K562 (cell line): ENCODE measurements around the gene PHLDA3. TPM values are rescaled to one million over a fixed set of nuclear protein-coding genes. Genes with fewer than 3 reads are reported as not detected.
A peak's percentile ranks its signal among the peaks of the same experiment; 100 is the strongest.

Source experiments
- ATAC-seq: fragments of 200-7000 bp; cut with Tn5 transposase; 3 replicates; pipeline ENCODE4 v1.9.1; 2020; ENCODE audit warnings: moderate library complexity
- BruUV-seq: library from RNA; stranded (reverse); fragments of 400-500 nt; replicated peaks from 2 replicates; lab custom pipeline; 2021; lab: Mats Ljungman, UMichigan
- CTCF ChIA-PET: fragments of 300-600 bp; formaldehyde crosslinking; extraction: SDS; loops from one replicate; lab custom pipeline; 2021; ENCODE audit warnings: low intra/inter-chr PET ratio; lab: Yijun Ruan, JAX
- POLR2A ChIA-PET: fragments of 300-600, 350-650 bp; sonication (Branson Sonifier 250); formaldehyde crosslinking; extraction: SDS; loops from one replicate; lab custom pipeline; 2021; ENCODE audit warnings: antibody characterized with exemption, inconsistent platforms; lab: Yijun Ruan, JAX
- DNase-seq, 4 experiments: peaks; one replicate each; pipeline versions ENCODE4 v3.0.0 to v3.0.0-alpha.2; 2011 to 2018; ENCODE audit warnings: low spot score in 3 of 4, mixed read lengths in 3 of 4; ENCODE audit errors: extremely low read depth in 1 of 4
- FAIRE-seq: peaks from 2 replicates; lab custom pipeline; 2011; peaks lifted over from hg19 to GRCh38; lab: Jason Lieb, UNC
- H2AFZ ChIP-seq: 2 replicates; pipeline ENCODE4 v1.6.0; 2011; ENCODE audit warnings: low read depth, low read length, control low read depth, inconsistent platforms
- H3K27ac ChIP-seq: fragments of 200-600 bp; 3 replicates; pipeline ENCODE4 v1.8.0; 2011; ENCODE audit warnings: low read depth, mild to moderate bottlenecking, control low read depth, inconsistent platforms, low read length, moderate library complexity, mixed read lengths; ENCODE audit errors: extremely low read depth
- H3K27me3 ChIP-seq, 2 experiments: fragments of 300-600 bp in 1 of 2; 2 replicates in 1 of 2; 3 replicates in 1 of 2; pipeline versions ENCODE4 v1.6.0 to v1.8.0; 2011; ENCODE audit warnings: inconsistent platforms in 2 of 2, low read length in 2 of 2, mild to moderate bottlenecking in 1 of 2, mixed read lengths in 1 of 2, moderate library complexity in 1 of 2; ENCODE audit not compliant: control insufficient read depth in 2 of 2, insufficient read depth in 2 of 2
- H3K36me3 ChIP-seq: fragments of 300-600 bp; 3 replicates; pipeline ENCODE4 v1.8.0; 2011; ENCODE audit warnings: mild to moderate bottlenecking, low read length, inconsistent platforms; ENCODE audit not compliant: control insufficient read depth, insufficient read depth
- H3K4me1 ChIP-seq, 2 experiments: fragments of 200-600 bp in 1 of 2; replicated peaks in 1 of 2; 2 replicates in 1 of 2; 3 replicates in 1 of 2; pipeline versions ENCODE4 v1.5.1 to v1.8.0; 2011; ENCODE audit warnings: inconsistent platforms in 2 of 2, low read length in 2 of 2, mild to moderate bottlenecking in 1 of 2, mixed read lengths in 1 of 2, moderate library complexity in 1 of 2; ENCODE audit not compliant: control insufficient read depth in 2 of 2, insufficient read depth in 2 of 2
- H3K4me2 ChIP-seq: 2 replicates; pipeline ENCODE4 v1.6.1; 2011; ENCODE audit warnings: low read length, control low read depth, inconsistent platforms, mixed read lengths; ENCODE audit not compliant: insufficient read depth
- H3K4me3 ChIP-seq: fragments of 200-600 bp; sonication (generic), shearing (Covaris generic); 2 replicates; pipeline ENCODE4 v1.5.1; 2016; ENCODE audit warnings: control low read depth, inconsistent platforms
- H3K79me2 ChIP-seq: fragments of 200-600 bp; 3 replicates; pipeline ENCODE4 v1.8.0; 2011; ENCODE audit warnings: low read length, inconsistent platforms; ENCODE audit not compliant: control insufficient read depth, insufficient read depth
- H3K9ac ChIP-seq, 2 experiments: 2 replicates each; pipeline versions ENCODE4 v1.6.0 to v1.6.1; 2011; ENCODE audit warnings: low read depth in 2 of 2, low read length in 2 of 2, control low read depth in 1 of 2, inconsistent platforms in 1 of 2, mild to moderate bottlenecking in 1 of 2, mixed read lengths in 1 of 2; ENCODE audit not compliant: insufficient read depth in 1 of 2
- H3K9me1 ChIP-seq: one replicate; pipeline ENCODE4 v1.6.0; 2011; ENCODE audit warnings: inconsistent platforms, mild to moderate bottlenecking, low read length, moderate library complexity; ENCODE audit not compliant: control insufficient read depth, insufficient read depth
- H3K9me3 ChIP-seq: replicated peaks from 2 replicates; pipeline ENCODE4 v1.5.1; 2011; ENCODE audit warnings: low read depth, low read length, inconsistent platforms; ENCODE audit not compliant: control insufficient read depth, insufficient read depth
- H4K20me1 ChIP-seq: replicated peaks from 2 replicates; pipeline ENCODE4 v1.6.1; 2011; ENCODE audit warnings: low read length, inconsistent platforms, mixed read lengths; ENCODE audit not compliant: control insufficient read depth, insufficient read depth
- ARID1B ChIP-seq: fragments of 450-650 bp; IDR thresholded peaks from 2 replicates; pipeline ENCODE4 v1.6.1; 2016; ENCODE audit warnings: antibody characterized with exemption, mild to moderate bottlenecking, inconsistent platforms
- E2F6 ChIP-seq, 2 experiments: IDR thresholded peaks; 2 replicates each; pipeline ENCODE4 v1.6.1; 2011; ENCODE audit warnings: borderline replicate concordance in 1 of 2, control low read depth in 1 of 2, low read depth in 1 of 2, low read length in 1 of 2, mild to moderate bottlenecking in 1 of 2, mixed read lengths in 1 of 2, moderate library complexity in 1 of 2; ENCODE audit not compliant: insufficient read depth in 1 of 2, insufficient read length in 1 of 2, poor library complexity in 1 of 2, severe bottlenecking in 1 of 2; ENCODE audit errors: extremely low read depth in 1 of 2
- MEIS2 ChIP-seq: fragments of 450-650 bp; IDR thresholded peaks from 2 replicates; pipeline ENCODE4 v1.6.1; 2014; ENCODE audit warnings: mild to moderate bottlenecking; ENCODE audit not compliant: partially characterized antibody
- SOX6 ChIP-seq: fragments of 450-650 bp; IDR thresholded peaks from 2 replicates; pipeline ENCODE4 v1.6.1; 2014; ENCODE audit warnings: mild to moderate bottlenecking
- TBL1XR1 ChIP-seq, 2 experiments: IDR thresholded peaks; 2 replicates each; pipeline ENCODE4 v1.6.1; 2012; ENCODE audit warnings: improper control_type of control experiment in 2 of 2, low read length in 2 of 2, mild to moderate bottlenecking in 1 of 2
- WGBS: fragments of 100-300 bp; shearing (Covaris generic); methylation state at CpG from one replicate; pipeline ENCODE4 v1.1.6; 2016; ENCODE audit warnings: low coverage, mixed read lengths; ENCODE audit not compliant: insufficient coverage; ENCODE audit errors: missing lambda C conversion rate; 5-methylcytosine and 5-hydroxymethylcytosine counted together
- in situ Hi-C: fragments of 300-500 bp; cut with MboI; formaldehyde crosslinking; loops from 4 replicates; pipeline ENCODE4 v1.15.0; 2018; ENCODE audit warnings: inconsistent platforms, mixed read lengths
- intact Hi-C: fragments of 100-400 bp; cut with micrococcal nuclease; formaldehyde crosslinking; loops from 2 replicates; pipeline ENCODE4 v1.14.2; 2022
- polyA plus RNA-seq, 8 experiments: library from polyadenylated mRNA; depleted of rRNA in 4 of 8; stranded (reverse) in 5 of 8; unstranded in 3 of 8; fragments of >200 nt; fragmentation: Nextera tagmentation in 2 of 8; fragmentation: Illumina TruSeq in 1 of 8; extraction: Ambion mirVana in 2 of 8; extraction: Trizol in 1 of 8; gene quantifications; 2 replicates each; pipeline versions ENCODE4 v1.2.1 to v1.2.3, GENCODE V29; 2011 to 2014; ENCODE audit warnings: inconsistent platforms in 1 of 8, missing spikeins in 1 of 8
- total RNA-seq, 7 experiments: library from RNA; depleted of rRNA in 6 of 7; stranded (reverse); fragments of >200 nt in 6 of 7; fragmentation: Illumina TruSeq in 2 of 7; extraction: Trizol in 2 of 7; gene quantifications; 2 replicates each; pipeline versions ENCODE4 v1.2.1 to v1.2.3, GENCODE V29; 2011 to 2021; ENCODE audit warnings: low replicate concordance in 1 of 7

Gene PHLDA3
- total and polyA plus RNA-seq, 9 of the 15 experiments (the other 6 are each of a cell fraction or from before 2014, with no cell fraction given): 0.11 to 0.27 TPM; not detected in 7

DNA sequence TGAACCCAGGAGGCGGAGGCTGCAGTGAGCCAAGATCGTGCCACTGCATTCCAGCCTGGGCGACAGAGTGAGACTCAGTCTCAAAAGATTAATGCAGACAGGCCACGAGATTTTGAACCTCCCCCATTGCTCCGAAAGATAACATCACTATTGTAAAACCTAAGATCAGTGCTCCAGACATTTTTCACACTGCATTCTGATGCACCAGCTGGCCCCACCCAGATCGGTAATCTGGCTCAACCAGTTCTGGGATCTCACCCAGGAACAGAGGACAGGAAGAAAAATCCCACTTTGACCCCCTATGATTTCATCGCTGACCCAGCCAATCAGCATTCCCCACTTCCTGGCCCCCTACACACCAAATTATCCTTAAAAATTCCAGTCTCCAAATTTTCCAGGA is 48.6 kb upstream of the PHLDA3 start:
- H3K4me3 ChIP-seq: no peak overlapping the region
- H3K27me3 ChIP-seq: no peaks in the 10 kb centered on the region
- BruUV-seq: no TSS peak
- TF ChIP-seq MEIS2: peak; percentile 7
- TF ChIP-seq SOX6: peak; percentile 51; the same call in 1 of the 2 replicates
- TF ChIP-seq TBL1XR1 (IDR thresholded peaks at IDR 0.05; ENCODE audit: low read length in 2 of 2): no peak
- TF ChIP-seq, all 486 proteins: peak for 2
- no peaks in the 10 kb centered on the region for H3K9me1 ChIP-seq
- H3K36me3 ChIP-seq: no peaks in the 10 kb centered on the region
- no peaks in the 10 kb centered on the region for H3K79me2 ChIP-seq
- CTCF ChIA-PET: no interaction called here
- peaks cover 11 to 30% of the 10 kb centered on the region in 2 experiments; a peak in 4 of 5 replicates for H3K4me1 ChIP-seq
- H3K9ac ChIP-seq: no peak overlapping the region
- H3K27ac ChIP-seq: no peak overlapping the region
- no peaks in the 10 kb centered on the region for H4K20me1 ChIP-seq
- H3K4me2 ChIP-seq: no peak overlapping the region
- in situ Hi-C loops (no loop called here), intact Hi-C loops (no loop called here)
- DNase-seq: no peak
- FAIRE-seq: no peak
- no peak for ATAC-seq
- H3K9me3 ChIP-seq: no peaks in the 10 kb centered on the region
- 42% methylated on average over 7 of the region's 7 CpGs for WGBS
- POLR2A ChIA-PET: no interaction called here
- no peak overlapping the region for H2AFZ ChIP-seq

- no peak overlapping the region for H3K4me2 ChIP-seq
- H2AFZ ChIP-seq: no peak overlapping the region
- no peaks in the 10 kb centered on the region for H4K20me1 ChIP-seq
- TF ChIP-seq E2F6 (IDR thresholded peaks at IDR 0.05; ENCODE audit: borderline replicate concordance in 1 of 2, extremely low read depth in 1 of 2, insufficient read depth in 1 of 2, insufficient read length in 1 of 2, low read depth in 1 of 2, low read length in 1 of 2, poor library complexity in 1 of 2, severe bottlenecking in 1 of 2) (no peak), ARID1B (0 out of 2 replicates have a peak, but pooled peaks have one; percentile 15)
- H3K27me3 ChIP-seq: no peaks in the 10 kb centered on the region
- no peaks in the 10 kb centered on the region for H3K36me3 ChIP-seq
- ChIA-PET POLR2A (interaction anchor here (0.5 to 1.6 kb wide), 4 partner anchors 18 to 190 kb away, joined by 3 to 4 read pairs (median 3); no protein-coding TSS in a partner anchor), CTCF (interaction anchor here (1.1 kb wide), 1 partner anchor 81 kb away, joined by 3 read pairs; no protein-coding TSS in a partner anchor)
- intact Hi-C loops (no loop called here), in situ Hi-C loops (no loop called here)
- BruUV-seq: no TSS peak
- H3K9me3 ChIP-seq: no peaks in the 10 kb centered on the region
- H3K4me3 ChIP-seq: no peak overlapping the region
- H3K27ac ChIP-seq: no peak overlapping the region
- WGBS: 55% methylated on average over 2 of the region's 2 CpGs
- FAIRE-seq (no peak), ATAC-seq (no peak), DNase-seq (peak in 2 of 4 experiments; percentile 36 to 50)
- H3K9me1 ChIP-seq: no peaks in the 10 kb centered on the region
- no peaks in the 10 kb centered on the region for H3K79me2 ChIP-seq
- peaks cover 18 to 39% of the 10 kb centered on the region in 2 experiments for H3K4me1 ChIP-seq
- H3K9ac ChIP-seq: no peak overlapping the region
Measured at GRCh38 chr1:201516511-201517127, 47.6 kb upstream of the PHLDA3 start.
